ENCODE data around the gene KCNH2.

Gene KCNH2

DNA sequence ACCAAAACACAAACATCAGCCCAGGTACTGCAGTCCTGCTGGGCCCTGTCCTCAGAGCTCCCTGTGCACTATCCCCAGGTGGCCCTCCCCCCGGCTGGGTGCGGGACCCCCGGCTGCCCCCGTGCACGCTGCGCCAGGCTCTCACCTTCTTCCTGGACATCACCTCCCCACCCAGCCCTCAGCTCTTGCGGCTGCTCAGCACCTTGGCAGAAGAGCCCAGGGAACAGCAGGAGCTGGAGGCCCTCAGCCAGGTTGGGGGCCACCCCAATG, 31.9 kb upstream of the KCNH2 start:
- no peak overlapping the region for H3K4me3 ChIP-seq (replicated peaks; ENCODE audit: low read depth, low read length)
- H3K27me3 ChIP-seq (replicated peaks; ENCODE audit: control insufficient read depth, insufficient read depth, low read length) = no peaks in the 10 kb centered on the region; the same call in 1 of the 2 replicates
- TF ChIP-seq, protein P1, sequence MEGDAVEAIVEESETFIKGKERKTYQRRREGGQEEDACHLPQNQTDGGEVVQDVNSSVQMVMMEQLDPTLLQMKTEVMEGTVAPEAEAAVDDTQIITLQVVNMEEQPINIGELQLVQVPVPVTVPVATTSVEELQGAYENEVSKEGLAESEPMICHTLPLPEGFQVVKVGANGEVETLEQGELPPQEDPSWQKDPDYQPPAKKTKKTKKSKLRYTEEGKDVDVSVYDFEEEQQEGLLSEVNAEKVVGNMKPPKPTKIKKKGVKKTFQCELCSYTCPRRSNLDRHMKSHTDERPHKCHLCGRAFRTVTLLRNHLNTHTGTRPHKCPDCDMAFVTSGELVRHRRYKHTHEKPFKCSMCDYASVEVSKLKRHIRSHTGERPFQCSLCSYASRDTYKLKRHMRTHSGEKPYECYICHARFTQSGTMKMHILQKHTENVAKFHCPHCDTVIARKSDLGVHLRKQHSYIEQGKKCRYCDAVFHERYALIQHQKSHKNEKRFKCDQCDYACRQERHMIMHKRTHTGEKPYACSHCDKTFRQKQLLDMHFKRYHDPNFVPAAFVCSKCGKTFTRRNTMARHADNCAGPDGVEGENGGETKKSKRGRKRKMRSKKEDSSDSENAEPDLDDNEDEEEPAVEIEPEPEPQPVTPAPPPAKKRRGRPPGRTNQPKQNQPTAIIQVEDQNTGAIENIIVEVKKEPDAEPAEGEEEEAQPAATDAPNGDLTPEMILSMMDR (IDR thresholded peaks at IDR 0.05; ENCODE audit: insufficient read depth, low read length, poor library complexity, severe bottlenecking) = no peak
- no peak for DNase-seq (ENCODE audit: extremely low read depth, insufficient read length)
- H3K36me3 ChIP-seq (ENCODE audit: control insufficient read depth, insufficient read depth, low read length) = no peaks in the 10 kb centered on the region

DNA sequence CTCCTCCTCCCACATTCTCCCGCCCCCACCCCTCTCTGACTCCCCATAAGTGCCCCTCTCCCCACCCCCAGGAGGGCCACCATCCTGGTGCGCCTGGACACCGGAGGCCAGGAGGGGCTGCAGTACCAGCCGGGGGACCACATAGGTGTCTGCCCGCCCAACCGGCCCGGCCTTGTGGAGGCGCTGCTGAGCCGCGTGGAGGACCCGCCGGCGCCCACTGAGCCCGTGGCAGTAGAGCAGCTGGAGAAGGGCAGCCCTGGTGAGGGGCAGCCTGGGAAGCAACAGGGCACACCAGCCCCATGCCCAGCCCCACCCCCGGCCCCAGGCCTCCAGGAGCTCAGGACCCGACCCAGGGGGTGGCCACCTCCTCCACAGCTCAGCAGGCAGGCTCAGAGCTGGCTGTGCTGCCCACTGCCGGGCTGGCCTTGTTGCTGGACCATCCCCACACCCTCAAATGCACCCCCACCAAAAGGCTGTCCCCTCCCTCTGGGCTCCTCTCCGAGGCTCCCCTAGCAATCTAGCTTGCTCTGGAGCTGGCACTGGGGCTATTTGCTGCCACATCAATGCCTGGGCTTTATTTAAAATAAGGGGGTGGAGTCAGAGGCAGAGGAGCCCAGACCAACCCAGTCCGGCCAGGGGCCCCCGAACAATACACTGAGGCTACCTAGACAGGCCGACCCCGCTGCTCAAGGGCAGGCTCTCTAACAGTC, 31.4 kb upstream of the KCNH2 start:
- TF ChIP-seq, protein P1 (IDR thresholded peaks at IDR 0.05; ENCODE audit: insufficient read depth, low read length, poor library complexity, severe bottlenecking) = no peak
- DNase-seq (ENCODE audit: extremely low read depth, insufficient read length) = no peak
- H3K4me3 ChIP-seq (replicated peaks; ENCODE audit: low read depth, low read length) = no peak overlapping the region

DNA sequence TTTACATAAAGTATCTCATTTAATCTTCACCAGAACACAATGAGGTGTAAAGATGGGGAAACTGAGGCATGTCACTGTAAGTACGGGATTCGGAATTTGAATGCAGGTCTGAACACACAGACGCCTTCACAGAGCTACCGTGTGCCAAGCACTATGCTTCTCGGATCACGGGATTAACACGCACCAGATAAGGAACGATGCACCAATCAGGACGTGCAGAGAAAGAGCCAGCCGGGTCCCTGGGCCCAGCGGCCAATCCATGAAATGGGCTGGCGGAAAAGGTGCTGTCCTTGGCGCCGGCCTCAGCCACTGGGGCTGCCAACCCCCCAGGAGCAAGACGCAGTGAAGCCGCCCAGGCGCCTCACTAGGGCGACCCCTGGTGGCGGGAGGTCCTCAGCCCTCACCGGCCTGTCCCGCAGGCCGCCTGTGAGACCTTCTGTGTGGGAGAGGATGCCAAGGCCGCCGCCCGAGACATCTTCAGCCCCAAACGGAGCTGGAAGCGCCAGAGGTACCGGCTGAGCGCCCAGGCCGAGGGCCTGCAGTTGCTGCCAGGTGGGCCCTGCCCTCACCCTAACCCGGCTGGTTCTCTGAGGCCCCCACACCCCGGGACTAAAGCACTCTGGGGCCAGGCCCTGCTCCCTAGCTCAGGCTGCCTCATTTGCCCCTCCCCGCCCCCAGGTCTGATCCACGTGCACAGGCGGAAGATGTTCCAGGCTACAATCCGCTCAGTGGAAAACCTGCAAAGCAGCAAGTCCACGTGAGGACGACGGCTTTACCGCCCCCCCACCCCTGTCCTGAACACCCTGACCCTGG, 30.6 kb upstream of the KCNH2 start:
- DNase-seq (ENCODE audit: extremely low read depth, insufficient read length) = no peak

More for the DNA sequence above, 31.4 kb upstream of the KCNH2 start:
- Histone ChIP-seq H3K27me3 (replicated peaks; ENCODE audit: control insufficient read depth, insufficient read depth, low read length) (no peaks in the 10 kb centered on the region; the same call in 1 of the 2 replicates), H3K36me3 (ENCODE audit: control insufficient read depth, insufficient read depth, low read length) (no peaks in the 10 kb centered on the region)

DNA sequence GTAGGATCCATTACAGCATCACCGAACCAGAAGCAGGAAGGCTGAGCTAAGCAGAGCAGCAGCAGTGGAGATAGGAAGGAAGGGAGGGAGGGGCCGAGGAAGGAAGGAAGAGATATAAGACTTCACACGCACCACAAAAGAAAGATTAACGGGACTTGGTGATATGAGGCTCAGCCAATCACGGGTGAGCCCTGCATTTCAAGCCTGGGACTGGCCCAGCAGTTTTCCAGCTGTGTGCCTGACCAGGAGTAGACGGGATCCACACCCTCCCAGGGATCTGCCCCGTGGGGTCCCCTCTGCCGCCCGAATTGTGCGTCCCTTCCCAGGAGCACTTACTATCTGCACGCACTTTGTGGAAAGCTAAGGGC, 30.0 kb upstream of the KCNH2 start:
- TF ChIP-seq, protein P1 (IDR thresholded peaks at IDR 0.05; ENCODE audit: insufficient read depth, low read length, poor library complexity, severe bottlenecking) = no peak
- H3K27me3 ChIP-seq (replicated peaks; ENCODE audit: control insufficient read depth, insufficient read depth, low read length) = no peaks in the 10 kb centered on the region; the same call in 1 of the 2 replicates
- no peak overlapping the region for H3K4me3 ChIP-seq (replicated peaks; ENCODE audit: low read depth, low read length)
- DNase-seq (ENCODE audit: extremely low read depth, insufficient read length) = no peak
- H3K36me3 ChIP-seq (ENCODE audit: control insufficient read depth, insufficient read depth, low read length) = no peaks in the 10 kb centered on the region

More for the DNA sequence above, 30.6 kb upstream of the KCNH2 start:
- H3K4me3 ChIP-seq (replicated peaks; ENCODE audit: low read depth, low read length) = peak overlapping the region; percentile 9; the same call in 1 of the 2 replicates
- no peaks in the 10 kb centered on the region; the same call in 1 of the 2 replicates for H3K27me3 ChIP-seq (replicated peaks; ENCODE audit: control insufficient read depth, insufficient read depth, low read length)
- no peaks in the 10 kb centered on the region for H3K36me3 ChIP-seq (ENCODE audit: control insufficient read depth, insufficient read depth, low read length)
- TF ChIP-seq, protein P1 (IDR thresholded peaks at IDR 0.05; ENCODE audit: insufficient read depth, low read length, poor library complexity, severe bottlenecking) = peak; percentile 78

DNA sequence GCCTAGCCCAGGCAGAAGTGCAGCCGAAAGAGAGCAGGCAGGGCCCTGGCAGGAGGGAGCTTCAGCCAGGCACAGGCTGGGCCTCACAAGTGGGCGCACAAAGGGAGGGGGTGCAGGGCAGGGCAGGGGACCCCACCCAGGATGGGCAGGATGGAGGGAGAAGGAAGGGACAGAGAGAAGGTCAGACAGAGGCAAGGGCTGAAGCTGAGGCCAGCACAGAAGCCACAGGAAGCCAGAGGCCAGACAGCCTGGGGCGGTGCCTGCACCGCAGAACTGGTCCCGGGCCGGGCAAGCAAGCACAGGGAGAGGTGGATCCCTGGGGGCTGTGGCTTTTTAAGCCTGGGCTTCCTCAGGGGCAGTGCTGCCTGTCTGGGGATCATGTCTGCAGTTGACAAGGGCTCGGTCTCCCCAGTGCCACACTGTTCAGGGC, 29.4 kb upstream of the KCNH2 start:
- no peaks in the 10 kb centered on the region for H3K36me3 ChIP-seq (ENCODE audit: control insufficient read depth, insufficient read depth, low read length)
- no peaks in the 10 kb centered on the region for H3K27me3 ChIP-seq (replicated peaks; ENCODE audit: control insufficient read depth, insufficient read depth, low read length)
- no peak overlapping the region for H3K4me3 ChIP-seq (replicated peaks; ENCODE audit: low read depth, low read length)
- TF ChIP-seq, protein P1 (IDR thresholded peaks at IDR 0.05; ENCODE audit: insufficient read depth, low read length, poor library complexity, severe bottlenecking) = no peak
- no peak for DNase-seq (ENCODE audit: extremely low read depth, insufficient read length)
